Activated CD4-positive, CD25-positive, alpha-beta regulatory T cell treated with anti-CD3 and anti-CD28 coated beads, Interleukin-2, amount 50 U/mL, for 24 hours (primary cell): ENCODE measurements around the gene HJV.

Source experiments
- ATAC-seq, 2 donors: fragments of 150-1000 bp; cut with Tn5 transposase; one replicate each; pipeline ENCODE4 v1.10.0; 2021; ENCODE audit warnings: mild to moderate bottlenecking in 1 of 2, moderate library complexity in 1 of 2

The HJV gene

GRCh38 chr1:145992502-145992936 is 29.0 kb downstream of the HJV start:
- ATAC-seq = no peak

GRCh38 chr1:145991735-145992412 is 29.7 kb downstream of the HJV start:
- ATAC-seq = no peak

GRCh38 chr1:145990249-145990855 is 31.2 kb downstream of the HJV start:
- ATAC-seq = no peak

GRCh38 chr1:145988773-145989172 is 32.8 kb downstream of the HJV start:
- ATAC-seq = peak in 1 of 2 donors; percentile 40

GRCh38 chr1:145987926-145988325 is 33.6 kb downstream of the HJV start:
- no peak for ATAC-seq

- ATAC-seq = no peak
These were observed 35.0 kb downstream of the HJV start for GRCh38 chr1:145986551-145986950.

- ATAC-seq = no peak
These were observed 35.8 kb downstream of the HJV start for GRCh38 chr1:145985502-145986439.

- no peak for ATAC-seq
These were observed 36.4 kb downstream of the HJV start for GRCh38 chr1:145985129-145985501.

- ATAC-seq = peak; percentile 19 to 30
These were observed 37.3 kb downstream of the HJV start for GRCh38 chr1:145983960-145984830.

GRCh38 chr1:145983206-145983675 is 38.3 kb downstream of the HJV start:
- no peak for ATAC-seq

- ATAC-seq = no peak
These were observed 39.4 kb downstream of the HJV start for GRCh38 chr1:145982010-145982723.

- no peak for ATAC-seq
These were observed 41.0 kb downstream of the HJV start for GRCh38 chr1:145980457-145980994.

GRCh38 chr1:145979746-145980456 is 41.6 kb downstream of the HJV start:
- peak in 1 of 2 donors; percentile 3 for ATAC-seq

- peak; percentile 91 to 93 for ATAC-seq
These were observed 42.4 kb downstream of the HJV start for GRCh38 chr1:145978854-145979745.

GRCh38 chr1:145978471-145978853 is 43.1 kb downstream of the HJV start:
- no peak for ATAC-seq

GRCh38 chr1:145977486-145978470 is 43.8 kb downstream of the HJV start:
- peak; percentile 39 to 45 for ATAC-seq

GRCh38 chr1:145977016-145977415 is 44.5 kb downstream of the HJV start:
- no peak for ATAC-seq

GRCh38 chr1:145975216-145975615 is 46.3 kb downstream of the HJV start:
- no peak for ATAC-seq
